HG02588 (cell line): Measurements from ENCODE around the gene KRT85.

Experiments used
- ATAC-seq: cut with Tn5 transposase; IDR thresholded peaks from one replicate; pipeline ENCODE4 v1.9.1; 2021; ENCODE audit warnings: mild to moderate bottlenecking, moderate library complexity; ENCODE audit not compliant: unreplicated experiment

The KRT85 gene

DNA sequence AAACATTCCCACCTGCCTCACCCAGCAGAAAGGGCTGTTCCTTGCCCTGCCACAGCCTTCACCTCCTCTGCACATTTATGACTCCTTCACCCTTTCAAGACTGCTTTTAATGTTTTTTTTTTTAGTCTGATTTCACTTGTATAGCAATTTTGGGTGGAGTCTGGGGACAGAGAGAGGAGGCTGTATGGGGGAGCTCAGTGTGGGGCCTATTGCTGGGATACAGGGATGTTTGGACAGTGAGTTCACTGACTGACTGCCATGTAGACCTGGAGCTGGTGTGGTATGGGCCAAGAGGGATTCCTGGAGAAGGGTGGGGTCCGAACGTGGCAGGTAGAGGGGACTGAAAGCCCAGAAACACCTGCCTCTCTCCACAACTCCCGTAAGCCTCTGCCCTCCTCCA lies 1.9 kb upstream of the KRT85 start:
- no peak for ATAC-seq

GRCh38 chr12:52368508-52368907 lies 1.2 kb upstream of the KRT85 start:
- no peak for ATAC-seq

GRCh38 chr12:52367876-52368275 lies 595 bp upstream of the KRT85 start:
- no peak for ATAC-seq

DNA sequence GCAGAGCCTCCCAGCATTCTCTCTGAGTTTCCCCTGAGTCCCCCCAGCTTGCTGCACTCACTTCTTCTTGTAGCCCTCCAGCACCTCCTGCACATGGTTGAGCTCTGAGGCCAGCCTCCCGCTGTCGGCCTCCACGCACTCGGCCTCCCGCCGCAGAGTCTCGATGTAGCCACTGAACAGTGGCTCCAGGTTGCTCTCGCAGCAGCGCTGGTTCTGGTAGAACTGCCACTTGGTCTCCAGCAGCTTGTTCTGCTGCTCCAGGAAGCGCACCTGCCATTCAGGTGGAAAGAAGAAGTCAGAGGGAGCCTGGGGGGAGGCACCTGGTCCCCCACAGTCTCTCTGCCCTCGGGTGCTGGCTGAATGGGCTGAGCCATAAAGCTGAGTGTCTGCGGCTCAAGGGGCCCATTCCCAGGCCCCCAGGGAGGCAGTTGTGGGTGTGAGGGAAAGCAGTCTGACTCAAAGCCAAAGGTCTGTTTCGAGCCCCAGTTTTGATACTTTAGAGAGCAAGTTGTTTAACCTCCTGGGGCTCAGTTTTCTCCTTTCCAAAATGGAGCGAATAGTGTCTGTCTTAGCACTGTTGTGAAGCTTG lies 2.3 kb downstream of the KRT85 start:
- no peak for ATAC-seq

GRCh38 chr12:52364061-52364460 lies 3.2 kb downstream of the KRT85 start:
- no peak for ATAC-seq

DNA sequence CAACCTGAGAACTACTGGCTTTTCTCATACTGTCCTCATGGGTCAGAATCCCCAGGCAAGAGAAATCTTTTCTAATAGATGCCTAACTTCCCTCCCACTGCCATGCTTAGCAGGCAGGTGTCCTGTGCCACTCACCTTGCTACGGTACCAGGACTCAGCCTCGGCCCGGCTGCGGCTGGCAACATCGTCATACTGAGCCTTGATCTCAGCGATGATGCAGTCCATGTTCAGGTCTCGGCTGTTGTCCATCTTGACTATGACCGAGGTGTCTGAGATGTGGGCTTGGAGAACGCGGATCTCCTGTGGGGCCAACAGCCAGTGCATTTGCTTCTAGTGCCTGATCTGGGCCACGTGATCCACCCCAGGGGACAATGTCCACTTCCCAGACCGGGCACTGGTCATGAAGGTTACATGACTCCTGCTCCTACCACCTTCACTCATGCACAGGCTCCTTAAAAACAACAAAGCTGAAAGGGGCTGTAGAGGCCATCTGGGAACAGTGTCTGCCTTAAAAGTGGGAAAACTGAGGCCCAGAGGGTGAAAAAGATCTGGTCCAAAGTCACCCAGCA lies 4.1 kb downstream of the KRT85 start:
- ATAC-seq: no peak

DNA sequence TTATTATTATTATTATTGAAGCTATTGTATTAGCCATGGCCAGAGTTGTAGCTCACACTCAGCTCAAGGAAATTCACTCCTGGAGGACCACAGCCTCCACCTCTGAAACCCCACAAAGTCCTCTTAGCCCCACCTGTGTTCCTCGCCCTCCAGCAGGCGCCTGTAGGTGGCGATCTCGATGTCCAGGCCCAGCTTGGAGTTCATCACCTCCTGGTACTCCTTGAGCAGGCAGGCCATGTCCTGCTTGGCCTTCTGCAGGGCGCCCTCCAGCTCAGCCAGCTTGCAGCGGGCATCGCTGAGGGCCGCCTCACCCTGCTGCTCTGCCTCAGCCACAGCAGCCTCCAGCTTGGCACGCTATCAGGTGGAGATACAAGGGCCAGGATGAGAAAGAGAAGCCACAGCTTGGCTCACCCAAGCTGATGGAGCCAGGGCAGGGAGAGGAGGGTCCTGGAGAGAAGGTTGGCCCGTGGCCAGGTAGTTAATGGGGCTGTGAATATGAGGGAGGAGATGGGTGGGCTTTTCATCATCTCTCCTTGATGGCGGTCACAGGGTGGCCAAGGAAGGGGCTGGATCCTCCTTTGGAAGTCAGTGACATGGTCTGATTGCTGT lies 5.1 kb downstream of the KRT85 start:
- no peak for ATAC-seq

DNA sequence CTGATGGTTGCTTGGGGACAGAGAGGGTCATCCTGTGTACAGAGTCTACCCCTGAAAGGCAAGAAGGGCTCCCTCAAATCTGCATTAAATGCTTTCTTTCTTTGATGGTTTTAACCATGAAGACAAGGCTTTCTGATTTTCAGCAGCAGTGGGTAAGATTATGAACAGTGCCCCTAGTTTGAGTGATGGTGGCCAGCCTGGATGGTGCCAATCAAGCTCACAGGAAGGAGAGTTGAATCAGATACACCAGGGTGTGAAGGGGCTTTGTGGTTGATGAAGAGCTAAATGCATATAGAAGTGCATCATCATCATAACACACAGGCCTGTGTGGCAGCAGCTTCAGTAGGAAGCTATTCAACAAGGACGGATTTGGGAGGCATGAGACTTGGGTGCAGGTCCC lies 5.7 kb downstream of the KRT85 start:
- no peak for ATAC-seq

DNA sequence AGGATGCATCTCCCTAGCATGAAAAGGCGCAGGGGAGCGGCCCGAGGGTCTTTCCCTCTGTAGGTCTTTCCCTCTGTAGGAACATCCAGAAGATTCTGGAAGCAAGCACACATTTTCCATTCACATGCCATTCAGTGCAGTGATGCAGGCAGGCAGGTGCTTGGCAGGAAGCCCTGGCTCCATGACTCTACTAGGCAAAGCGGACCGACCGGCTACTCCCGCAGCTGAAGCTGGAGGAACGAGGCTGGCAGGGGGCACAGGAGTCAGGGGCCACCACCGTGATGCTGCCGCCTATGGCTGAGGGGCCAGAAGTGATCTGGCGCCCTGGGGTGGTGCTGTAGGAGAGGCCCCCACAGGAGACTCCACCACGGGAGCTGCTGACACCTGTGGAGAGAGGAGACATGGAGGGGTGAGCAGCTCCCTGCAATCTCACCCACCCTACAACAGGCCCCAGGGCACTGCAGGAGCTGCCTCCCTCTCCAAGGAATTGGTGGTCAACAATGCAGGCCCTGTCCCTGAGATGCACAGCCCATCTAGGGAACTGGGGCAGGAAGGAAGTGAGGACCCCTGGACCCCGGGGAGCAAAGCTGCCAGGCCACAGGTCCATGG lies 6.5 kb downstream of the KRT85 start:
- ATAC-seq: no peak

DNA sequence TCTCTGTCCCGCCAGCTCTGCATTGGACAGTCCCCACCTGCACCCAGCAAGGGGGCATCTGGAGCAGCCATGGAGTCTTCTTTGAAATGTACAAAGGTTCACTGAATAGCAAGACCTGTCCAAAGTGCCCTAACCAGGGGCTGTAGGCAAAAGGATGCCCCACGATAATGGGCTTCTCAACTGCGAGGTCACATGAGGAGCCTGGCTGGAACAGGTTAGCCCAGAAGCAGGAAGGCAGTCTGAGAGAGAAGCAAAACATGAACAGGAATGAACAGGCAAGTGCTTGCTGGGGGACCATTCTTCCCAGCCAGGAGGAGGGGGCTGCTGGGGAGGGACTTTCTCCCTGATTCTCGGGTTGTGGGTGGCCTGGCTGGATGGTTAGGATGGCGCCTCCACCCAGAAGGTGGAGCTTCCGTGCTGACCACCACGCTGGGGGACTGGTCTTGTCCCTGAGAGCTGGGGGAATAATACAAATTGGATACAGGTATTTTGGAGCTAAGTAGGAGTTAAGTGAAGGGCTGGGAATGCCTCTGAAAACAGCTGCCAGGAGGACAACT lies 7.1 kb downstream of the KRT85 start:
- no peak for ATAC-seq

DNA sequence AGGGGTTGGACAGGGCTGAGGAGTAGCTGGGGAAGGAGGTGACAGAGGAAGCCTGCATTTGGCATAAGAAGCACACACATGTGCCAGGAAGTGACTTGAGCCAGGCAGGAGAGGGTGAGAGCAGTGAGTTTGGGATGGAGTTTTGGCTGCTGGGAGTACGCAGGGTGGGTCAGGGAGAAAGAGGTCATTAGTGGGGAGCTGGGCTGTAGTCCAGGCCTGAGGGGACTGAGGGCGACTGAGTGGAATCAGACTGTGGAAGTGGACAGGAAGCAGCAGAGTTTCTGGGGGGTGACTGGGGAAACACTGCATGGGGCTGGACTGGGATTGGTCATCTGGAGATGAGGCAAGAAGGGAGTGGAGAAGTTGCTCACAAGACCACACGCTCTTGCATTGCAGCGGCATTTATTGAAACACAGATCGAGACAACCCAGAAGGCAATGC lies 7.6 kb downstream of the KRT85 start:
- no peak for ATAC-seq

- ATAC-seq: peak; percentile 89
Observed at GRCh38 chr12:52358575-52359350, 8.5 kb downstream of the KRT85 start.

- ATAC-seq: no peak
Observed at GRCh38 chr12:52356762-52357580, 10.3 kb downstream of the KRT85 start.

GRCh38 chr12:52356031-52356761 lies 11.1 kb downstream of the KRT85 start:
- no peak for ATAC-seq

DNA sequence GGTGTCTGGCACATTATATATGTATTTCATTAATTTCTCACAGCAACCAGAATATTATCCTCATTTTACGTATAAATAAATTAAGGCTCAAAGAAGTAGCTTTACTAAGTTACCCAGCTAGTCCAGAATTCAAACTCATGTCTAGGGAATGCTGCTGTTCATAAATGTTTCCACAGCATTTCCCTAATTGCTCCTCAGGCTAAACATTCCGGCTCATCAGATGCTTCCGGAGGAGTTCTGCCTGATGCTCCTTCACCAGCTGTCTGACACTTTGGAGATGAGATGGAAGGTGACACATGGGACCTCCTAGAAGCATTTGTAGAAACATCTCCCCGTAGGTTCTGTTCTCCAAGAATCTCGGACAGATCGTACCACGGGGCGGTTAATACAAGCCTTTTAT lies 12.1 kb downstream of the KRT85 start:
- no peak for ATAC-seq

GRCh38 chr12:52354200-52354599 lies 13.1 kb downstream of the KRT85 start:
- ATAC-seq: no peak

- ATAC-seq: no peak
Observed at GRCh38 chr12:52353766-52354165, 13.5 kb downstream of the KRT85 start.

- ATAC-seq: no peak
Observed at GRCh38 chr12:52352951-52353350, 14.3 kb downstream of the KRT85 start.

- ATAC-seq: no peak
Observed at GRCh38 chr12:52351196-52352059, 15.9 kb downstream of the KRT85 start.
